ENCODE data around the gene SIL1. TPM values are rescaled to one million over a fixed set of nuclear protein-coding genes. Genes with fewer than 3 reads are reported as not detected.
"Not testable (repeated sequence)": the region's sequence is repeated elsewhere in the genome, so short reads cannot be mapped to it uniquely, and the experiment has no call there.

SIL1 gene
- total RNA-seq, 2 donors from 2014 or later, result 41.4 to 42.5 TPM

DNA sequence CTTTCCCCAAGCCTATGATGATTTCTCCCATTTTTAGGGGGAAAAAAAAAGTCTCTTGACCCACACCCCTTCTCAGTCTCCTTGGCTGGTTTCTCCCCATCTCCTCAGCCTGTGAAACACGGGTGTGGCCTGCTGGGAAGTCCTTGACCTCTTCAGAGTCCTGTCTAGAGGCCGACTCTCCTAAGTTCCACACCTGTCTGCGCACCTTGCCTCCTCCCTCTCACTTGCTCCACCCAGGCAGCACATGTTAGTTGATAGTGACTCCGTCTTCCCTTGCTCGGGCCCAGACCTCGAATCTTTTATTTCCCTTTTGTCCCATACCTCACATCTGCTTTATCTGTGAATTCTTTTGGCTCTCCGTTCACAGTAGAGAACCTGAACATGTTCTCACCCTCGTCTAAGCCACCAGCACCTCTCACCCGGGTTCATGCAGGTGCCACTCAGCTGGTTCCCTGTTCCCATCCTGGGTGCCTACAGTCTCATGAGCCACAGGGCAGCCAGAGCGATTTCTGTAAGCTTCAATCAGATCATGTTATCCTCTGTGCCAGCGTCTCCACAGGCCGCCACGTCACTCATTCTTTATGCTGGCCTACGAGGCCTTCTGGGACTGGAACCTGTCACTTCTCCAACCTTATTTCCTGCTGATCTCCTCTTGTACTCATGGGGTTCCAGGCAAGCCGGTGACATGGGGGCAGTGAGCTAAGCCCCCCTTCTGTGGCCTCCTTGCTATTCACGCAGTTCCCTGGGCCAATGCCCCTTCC is 271.3 kb downstream of the SIL1 start:
- ATAC-seq, result peak in 1 of 2 donors; percentile 32
- intact Hi-C loops (cut with DNase I), result no loop called here
- DNase-seq, result no peak

DNA sequence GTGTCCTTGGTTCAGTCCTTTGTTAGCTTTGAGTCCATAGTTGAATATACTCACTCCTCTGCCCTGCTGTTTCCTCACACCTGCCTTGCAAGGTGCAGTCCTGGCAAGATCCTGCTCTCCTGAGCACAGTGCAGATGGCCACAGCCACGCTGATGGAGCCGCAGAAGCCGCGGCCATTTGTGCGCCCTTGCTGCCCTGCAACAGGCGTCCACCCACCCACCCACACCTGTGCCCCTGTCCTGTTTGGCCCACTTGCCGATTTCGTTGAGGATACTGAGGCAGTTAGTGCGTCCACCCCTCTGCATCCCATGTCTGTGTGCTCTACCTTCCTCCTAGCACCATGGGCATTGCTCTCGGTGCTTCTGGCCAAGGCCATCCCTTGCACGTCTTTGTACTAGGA is 271.9 kb downstream of the SIL1 start:
- intact Hi-C loops (cut with DNase I), result no loop called here
- ATAC-seq, result no peak

DNA sequence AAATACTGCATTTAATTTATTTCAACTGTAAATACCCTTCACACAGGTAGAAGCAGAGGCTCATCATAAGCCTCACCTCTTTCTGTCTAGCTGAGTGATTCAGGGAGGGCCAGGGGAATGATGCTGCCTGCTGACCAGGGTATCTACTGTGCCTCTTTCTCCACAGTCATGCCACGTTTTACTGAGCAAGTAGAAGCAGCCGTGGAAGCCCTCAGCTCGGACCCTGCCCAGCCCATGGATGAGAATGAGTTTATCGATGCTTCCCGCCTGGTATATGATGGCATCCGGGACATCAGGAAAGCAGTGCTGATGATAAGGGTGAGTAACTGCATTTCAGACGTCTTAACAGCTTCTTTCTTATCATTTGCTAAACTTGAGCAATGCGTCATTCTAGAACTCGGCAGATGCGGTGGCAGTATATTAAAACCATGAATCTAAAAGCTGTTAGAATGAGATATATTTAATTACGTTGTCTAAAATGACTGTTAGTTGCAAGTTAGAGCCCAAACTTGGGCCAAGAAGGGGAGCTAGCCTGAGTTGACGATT is 273.0 kb downstream of the SIL1 start:
- ATAC-seq (no peak), DNase-seq (no peak)
- intact Hi-C loops (cut with DNase I), result no loop called here

More for the DNA sequence above, 271.9 kb downstream of the SIL1 start:
- DNase-seq, result no peak

DNA sequence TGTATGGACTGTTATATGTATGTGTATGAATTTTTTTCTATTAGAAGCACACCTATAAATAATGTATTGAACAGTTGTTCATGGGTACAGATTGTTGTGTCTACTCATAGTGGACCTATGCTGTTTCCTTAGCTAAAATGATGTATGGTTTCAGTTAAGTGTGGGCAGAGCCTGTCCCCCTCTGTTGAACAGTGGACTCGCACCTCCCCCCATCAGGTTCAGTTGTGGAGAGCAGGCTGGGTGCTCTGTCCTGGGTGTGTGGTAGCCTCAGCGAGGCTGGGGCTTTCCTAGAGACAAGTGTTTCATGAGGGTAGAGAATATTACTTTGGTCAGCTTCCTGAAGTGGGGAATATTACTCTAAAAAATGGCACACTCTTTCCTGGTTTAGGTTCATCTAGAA is 275.7 kb downstream of the SIL1 start:
- ATAC-seq, result no peak
- intact Hi-C loops (cut with DNase I), result no loop called here

DNA sequence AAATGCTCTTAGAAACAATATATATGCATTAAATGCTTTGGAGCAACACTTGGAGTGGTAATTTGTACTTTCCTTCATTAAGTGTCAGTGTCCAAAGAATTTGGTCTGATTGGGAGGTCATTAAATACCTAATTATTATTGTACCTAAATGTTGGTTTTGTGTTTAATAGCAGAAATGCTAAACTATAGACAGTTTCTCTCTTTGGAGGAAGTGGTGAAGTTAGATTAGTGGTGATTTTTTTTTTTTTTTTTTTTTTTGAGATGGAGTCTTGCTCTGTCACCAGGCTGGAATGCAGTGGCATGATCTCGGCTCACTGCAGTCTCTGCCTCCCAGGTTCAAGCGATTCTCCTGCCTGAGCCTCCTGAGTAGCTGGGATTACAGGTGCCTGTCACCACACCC is 276.8 kb downstream of the SIL1 start:
- intact Hi-C loops (cut with DNase I); ATAC-seq; DNase-seq: not testable (repeated sequence)

More for the DNA sequence above, 275.7 kb downstream of the SIL1 start:
- DNase-seq, result no peak

DNA sequence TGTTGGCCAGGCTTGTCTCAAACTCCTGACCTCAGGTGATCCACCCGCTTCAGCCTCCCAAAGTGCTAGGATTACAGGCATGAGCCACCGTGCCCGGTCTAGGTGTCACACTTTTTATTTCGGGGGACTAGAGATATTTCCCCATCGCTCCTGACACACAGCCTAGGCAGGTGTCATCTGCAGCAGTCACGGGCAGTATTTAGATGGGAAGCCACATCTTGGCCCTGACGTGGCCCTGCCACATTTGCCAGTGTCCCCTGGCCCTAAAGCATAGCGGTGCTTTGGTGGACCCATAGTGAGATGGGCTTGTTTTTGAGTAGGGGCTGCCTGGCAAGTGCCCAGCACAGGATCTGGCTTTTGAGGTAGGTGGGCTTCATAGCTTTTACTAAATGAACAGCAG is 278.0 kb downstream of the SIL1 start:
- DNase-seq (no peak), ATAC-seq (no peak)
- intact Hi-C loops (cut with DNase I), result no loop called here

DNA sequence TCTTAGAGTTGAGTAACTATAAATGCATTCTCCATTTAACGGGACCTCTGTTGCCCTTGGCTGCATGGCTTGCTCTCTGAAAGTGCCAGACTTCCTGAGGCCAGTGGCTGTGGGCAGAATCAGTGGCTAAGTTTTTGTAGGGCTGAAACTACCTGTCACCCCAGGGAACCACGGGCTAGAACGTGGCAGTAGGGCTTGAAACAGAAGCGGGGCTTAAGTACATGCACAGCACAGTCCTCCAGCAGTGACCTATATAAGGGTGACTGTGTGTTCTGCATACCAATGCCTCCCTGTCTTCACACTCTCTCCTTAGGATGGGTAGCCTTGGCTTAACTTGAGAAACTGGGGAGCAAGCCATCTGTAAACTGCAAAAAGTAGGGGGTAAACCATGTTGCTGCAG is 279.5 kb downstream of the SIL1 start:
- intact Hi-C loops (cut with DNase I), result no loop called here
- ATAC-seq, result peak in 1 of 2 donors; percentile 16
- no peak for DNase-seq

DNA sequence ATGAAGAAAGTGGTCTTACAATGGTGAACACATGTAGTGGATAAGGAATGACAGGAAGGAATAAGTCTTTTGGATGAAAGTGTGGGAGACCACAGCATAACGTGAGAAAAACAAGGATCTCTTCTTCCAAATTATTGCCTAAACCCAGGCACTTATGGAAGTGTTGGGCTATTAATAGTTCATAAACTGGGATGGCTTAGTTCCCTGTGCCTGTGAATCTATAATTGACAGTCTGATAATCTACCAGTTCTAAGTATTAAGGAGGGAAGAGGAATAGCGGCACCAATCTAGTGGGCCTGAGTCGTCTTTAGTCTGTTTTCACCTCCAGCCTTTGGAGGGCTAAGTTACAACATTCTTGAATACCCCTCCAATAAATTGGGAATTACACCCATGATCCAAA is 283.8 kb downstream of the SIL1 start:
- intact Hi-C loops (cut with DNase I), result no loop called here
- ATAC-seq, result peak; percentile 42 to 86

DNA sequence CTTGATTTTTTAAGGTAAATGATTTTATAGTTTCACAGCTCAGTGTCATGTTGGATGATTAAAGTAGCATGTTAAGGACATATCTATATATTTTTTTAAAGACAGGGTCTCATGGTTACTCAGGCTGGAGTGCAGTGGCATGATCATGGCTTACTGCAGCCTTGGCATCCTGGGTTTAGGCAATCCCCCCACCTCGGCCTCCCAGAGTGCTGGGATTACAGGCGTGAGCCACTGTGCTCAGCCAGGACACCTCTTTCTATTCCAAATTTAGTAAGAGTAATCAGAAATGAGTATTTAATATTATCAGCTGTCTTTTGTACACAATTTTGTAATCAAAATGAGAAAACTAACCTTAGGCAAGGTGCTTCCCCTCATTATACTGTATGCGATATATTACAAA is 284.4 kb downstream of the SIL1 start:
- no peak for DNase-seq
- intact Hi-C loops (cut with DNase I), result no loop called here
- peak in 1 of 2 donors; percentile 70 for ATAC-seq

More for the DNA sequence above, 283.8 kb downstream of the SIL1 start:
- DNase-seq, result no peak

DNA sequence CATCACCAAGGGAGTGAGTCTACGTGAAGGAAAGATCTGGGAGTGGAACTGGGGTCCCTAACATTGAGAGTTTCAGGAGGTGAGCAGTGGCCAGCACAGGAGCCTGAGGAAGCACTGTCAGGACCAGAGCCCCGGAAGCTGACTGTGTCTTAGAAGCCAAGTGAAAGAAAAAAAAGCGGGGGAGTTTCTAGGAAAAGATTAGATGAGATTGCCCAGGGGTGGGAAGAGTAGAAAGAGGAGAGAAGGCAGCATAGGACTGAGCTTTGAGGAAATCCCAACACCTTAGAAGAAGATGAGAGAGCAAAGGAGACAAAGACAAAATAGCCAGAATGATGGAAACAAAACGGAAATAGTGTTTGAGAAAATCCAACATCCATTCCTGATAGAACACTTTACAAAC is 286.1 kb downstream of the SIL1 start:
- DNase-seq (no peak), ATAC-seq (no peak)
- intact Hi-C loops (cut with DNase I), result no loop called here

DNA sequence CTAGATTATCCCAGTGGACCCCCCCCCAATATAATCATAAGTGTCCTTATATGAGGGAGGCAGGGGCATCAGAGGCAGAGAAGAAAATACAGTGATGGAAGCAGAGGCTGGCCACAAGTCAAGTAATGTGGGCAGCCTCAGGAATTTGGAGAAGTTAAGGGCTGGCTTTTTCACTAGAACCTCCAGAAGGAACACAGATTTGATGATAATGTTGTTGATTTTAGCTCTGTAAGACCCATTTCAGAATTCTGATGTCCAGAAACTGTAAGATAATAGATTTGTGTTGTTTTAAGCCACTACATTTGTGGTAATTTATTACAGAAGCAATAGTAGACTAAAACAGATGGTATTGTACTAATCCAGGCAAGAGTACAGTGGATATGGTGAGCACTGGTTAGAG is 286.7 kb downstream of the SIL1 start:
- DNase-seq (no peak), ATAC-seq (no peak)
- intact Hi-C loops (cut with DNase I), result no loop called here

DNA sequence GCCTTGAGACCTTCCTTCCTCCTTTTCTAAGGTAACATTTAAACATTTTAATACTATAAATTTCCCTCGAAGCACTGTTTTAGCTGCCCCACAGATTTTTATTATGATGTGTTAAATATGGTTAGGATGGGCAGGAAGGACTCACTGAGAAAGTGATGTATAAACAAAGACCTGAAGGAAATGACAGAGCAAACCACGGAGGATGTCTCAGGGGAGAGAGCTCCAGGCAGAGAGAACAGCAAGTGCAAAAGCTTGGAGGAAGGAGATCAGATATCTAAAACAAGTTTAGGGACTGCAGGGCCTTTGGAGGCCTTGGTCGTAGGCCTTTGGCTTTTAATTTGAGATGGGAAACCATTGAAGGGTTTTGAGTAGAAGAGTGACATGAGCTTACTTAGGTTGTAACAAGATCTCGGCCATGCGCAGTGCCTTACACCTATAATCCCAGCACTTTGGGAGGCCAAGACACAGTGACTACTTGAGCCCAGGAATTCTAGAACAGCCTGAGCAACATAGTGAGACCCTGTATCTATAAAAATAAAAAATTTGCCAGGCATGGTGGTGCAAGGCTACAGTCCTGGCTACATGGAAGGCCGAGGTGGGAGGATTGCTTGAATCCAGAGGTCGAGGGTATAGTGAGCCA is 287.5 kb downstream of the SIL1 start:
- ATAC-seq (no peak), DNase-seq (no peak)
- intact Hi-C loops (cut with DNase I), result no loop called here

DNA sequence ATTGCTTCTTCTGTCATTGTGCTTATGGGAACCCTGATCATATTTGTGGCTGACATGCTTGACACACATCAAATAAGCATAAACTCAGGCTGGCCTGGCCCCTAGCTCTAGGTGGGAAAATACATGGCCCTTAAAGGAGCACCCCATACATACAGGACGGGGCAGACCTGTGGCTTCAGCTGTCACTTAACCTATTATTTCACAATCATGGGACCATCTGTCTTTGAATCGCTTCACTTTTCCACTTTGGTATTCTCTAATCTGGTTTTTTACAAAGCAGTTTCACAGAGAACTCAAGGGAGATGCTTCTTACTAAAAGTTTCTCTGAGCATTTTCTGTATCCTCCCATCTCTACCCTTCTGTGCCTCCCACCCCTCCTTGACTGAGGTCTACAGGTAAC is 288.4 kb downstream of the SIL1 start:
- DNase-seq (no peak), ATAC-seq (no peak)
- intact Hi-C loops (cut with DNase I), result no loop called here

DNA sequence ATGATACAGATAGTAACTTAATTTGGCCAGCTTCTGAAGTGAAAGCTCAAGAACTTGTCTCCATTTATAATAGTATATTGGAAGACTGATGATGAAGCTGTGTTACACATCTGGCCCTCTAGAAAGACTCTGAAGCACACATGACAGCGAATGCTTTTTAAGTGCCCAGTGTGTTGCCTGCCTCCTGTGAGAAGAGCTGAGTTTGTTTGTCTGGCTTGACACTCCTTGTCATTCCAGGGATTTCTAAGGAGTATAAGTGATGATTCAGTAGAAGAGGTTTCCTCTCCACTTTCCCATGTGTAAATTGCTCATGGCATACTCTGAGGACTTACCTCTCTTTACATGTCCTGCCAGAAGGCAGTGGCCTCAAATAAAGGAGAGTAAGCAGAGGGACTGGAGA is 292.6 kb downstream of the SIL1 start:
- DNase-seq (no peak), ATAC-seq (no peak)
- intact Hi-C loops (cut with DNase I), result no loop called here

DNA sequence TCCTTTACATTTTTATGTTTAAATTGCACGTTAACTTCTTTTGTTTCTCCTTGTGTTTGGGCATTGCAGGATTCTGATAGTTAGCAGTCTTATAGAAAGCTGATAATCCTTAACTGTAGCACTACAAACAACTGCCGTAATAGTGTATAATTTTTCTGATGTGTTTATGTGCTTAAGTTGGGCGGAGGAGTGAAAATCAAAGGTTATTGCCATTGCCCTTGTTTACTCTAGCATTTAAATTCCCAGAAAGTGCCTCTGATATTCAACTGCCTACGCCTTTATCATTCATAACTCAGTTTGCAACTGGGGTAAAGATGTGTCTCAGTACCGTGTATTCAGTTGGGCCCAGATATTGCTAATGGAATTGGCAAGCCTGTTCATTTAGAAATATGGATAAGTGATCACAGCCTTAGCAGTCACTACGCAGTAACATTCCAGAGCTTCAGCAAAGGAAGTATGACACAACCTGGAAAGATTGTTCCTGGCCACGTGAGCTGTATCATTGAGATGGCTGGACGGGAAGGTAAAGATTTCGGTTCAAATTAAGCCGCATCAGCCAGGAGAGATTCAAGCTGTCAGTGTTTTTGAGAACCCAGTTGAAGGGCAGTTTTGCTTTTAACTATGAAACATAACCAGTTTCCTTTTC is 294.9 kb downstream of the SIL1 start:
- DNase-seq (no peak), ATAC-seq (peak in 1 of 2 donors; percentile 50)
- intact Hi-C loops (cut with DNase I), result no loop called here

DNA sequence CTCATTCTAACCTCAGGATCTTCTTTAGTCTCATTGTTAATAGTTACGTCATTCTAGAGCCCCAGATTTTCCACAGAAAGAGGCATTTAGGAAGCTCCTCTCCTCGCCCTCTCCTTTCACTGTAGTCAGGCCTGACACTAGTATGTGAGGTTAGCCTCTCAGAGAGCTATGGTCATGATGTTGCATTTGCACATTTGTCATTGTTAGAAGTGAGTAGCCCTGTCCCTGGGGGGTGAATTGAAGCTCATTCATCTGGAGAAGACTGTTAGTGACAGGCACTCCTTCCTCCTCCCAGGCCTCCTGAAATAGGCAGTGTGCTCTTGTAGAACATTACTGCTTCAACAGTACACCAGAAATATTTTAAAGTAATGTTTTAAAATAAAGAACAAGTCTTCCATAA is 296.5 kb downstream of the SIL1 start:
- intact Hi-C loops (cut with DNase I), result no loop called here
- DNase-seq, result no peak

DNA sequence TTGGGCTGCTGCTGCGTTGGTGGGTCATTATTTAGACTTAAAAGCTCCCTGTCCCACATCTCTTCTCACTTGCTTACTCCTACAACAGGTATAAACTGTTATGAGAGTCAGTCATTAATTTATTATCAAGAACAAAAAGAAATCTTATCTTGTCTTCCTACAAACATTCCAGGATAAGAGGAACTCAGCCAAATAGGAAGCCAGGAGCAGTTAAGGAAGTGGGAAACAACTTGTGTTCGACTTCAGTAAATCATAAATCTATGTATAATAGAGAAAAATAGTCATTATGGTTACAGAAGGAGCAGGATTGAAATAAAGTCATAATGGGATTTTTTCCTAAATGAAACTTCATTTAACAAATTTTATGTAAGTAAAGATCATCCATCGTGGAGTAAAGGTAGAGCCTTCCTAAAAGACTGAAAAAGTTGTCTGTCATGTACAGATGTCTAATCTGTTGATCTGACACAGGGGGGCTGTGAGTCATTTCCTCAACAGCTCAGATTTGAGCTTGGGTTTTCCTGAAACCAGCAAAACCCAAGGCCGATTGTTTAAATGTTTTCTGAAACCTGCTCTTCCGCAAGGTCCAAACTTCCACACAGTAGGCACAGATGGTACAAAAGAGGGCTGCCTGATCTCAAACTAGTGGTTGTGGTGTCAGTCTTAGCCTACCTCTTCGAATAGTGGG is 297.7 kb downstream of the SIL1 start:
- peak in 1 of 2 donors; percentile 19 for ATAC-seq
- no peak for DNase-seq
- intact Hi-C loops (cut with DNase I), result no loop called here

More for the DNA sequence above, 296.5 kb downstream of the SIL1 start:
- no peak for ATAC-seq

DNA sequence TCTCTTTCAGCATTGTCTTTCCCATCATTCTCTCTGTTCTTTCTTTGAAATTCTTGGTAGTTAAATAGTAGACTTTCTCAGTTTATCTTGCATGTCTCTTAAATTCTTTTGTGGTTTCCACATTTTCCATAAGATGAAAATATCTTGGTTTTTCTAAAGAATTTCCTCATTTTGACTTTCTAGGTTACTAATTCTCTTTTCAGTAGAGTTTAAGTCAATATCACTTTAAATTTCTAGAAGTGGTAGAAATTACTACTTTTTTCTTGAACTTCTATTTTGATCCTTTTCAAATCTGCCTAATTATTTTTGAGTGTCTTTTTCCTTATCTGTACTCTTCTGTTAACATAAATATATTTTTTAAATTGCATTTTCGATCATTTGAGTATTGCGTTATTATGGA is 299.4 kb downstream of the SIL1 start:
- DNase-seq (no peak), ATAC-seq (no peak)
- intact Hi-C loops (cut with DNase I), result no loop called here

DNA sequence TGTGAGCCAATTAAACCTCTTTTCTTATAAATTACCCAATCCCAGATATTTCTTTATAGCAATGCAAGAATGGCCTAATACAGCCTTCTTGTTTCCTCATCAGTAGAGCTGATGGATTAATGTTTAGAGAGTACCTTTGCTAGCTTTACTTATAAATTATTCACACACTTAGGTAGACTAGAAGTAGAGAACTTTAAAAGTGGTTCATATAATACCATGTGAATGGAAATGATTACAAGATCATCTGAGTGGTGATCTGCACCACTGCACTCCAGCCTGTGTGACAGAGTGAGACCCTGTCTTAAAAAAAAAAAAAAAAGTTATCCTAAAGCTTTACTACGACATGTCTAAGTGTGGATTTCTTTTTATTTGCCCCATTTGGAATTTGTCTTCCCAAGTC is 299.9 kb downstream of the SIL1 start:
- no peak for ATAC-seq
- DNase-seq, result no peak
- intact Hi-C loops (cut with DNase I), result no loop called here

All from left cardiac atrium (tissue), 4 donors.